Lower leg skin (tissue), 4 donors: ENCODE data around the gene EMP3. TPM values are rescaled to one million over a fixed set of nuclear protein-coding genes. Genes with fewer than 3 reads are reported as not detected.
"Not testable (repeated sequence)": the region's sequence is repeated elsewhere in the genome, so short reads cannot be mapped to it uniquely, and the experiment has no call there.

Source experiments
- DNase-seq, 2 donors: peaks; one replicate each; pipeline ENCODE4 v3.0.0-alpha.2; 2019; ENCODE audit warnings: low spot score in 2 of 2
- H3K4me3 ChIP-seq: fragments of 200-600 bp; sonication (generic); 2 replicates; pipeline ENCODE4 v1.5.1; 2017; ENCODE audit warnings: mild to moderate bottlenecking, low read depth; ENCODE audit not compliant: poor library complexity, severe bottlenecking
- CTCF ChIP-seq, 3 donors: fragments of 450-650 bp; IDR thresholded peaks; one replicate each; pipeline ENCODE4 v1.5.1; 2016; ENCODE audit warnings: antibody characterized with exemption in 3 of 3, mild to moderate bottlenecking in 3 of 3, moderate library complexity in 2 of 3
- POLR2A ChIP-seq, 2 donors: fragments of 450-650 bp; IDR thresholded peaks; one replicate each; pipeline ENCODE4 v1.6.1; 2016 to 2017; ENCODE audit warnings: antibody characterized with exemption in 2 of 2, mild to moderate bottlenecking in 1 of 2, moderate library complexity in 1 of 2
- WGBS, 2 donors: methylation state at CpG; one replicate each; pipeline ENCODE4 v1.1.5; 2018; 5-methylcytosine and 5-hydroxymethylcytosine counted together
- intact Hi-C: fragments of 100-400 bp; cut with DNase I; formaldehyde crosslinking; loops from one replicate; pipeline ENCODE4 v1.15.0; 2023; ENCODE audit warnings: low total_unique reads
- total RNA-seq, 4 donors: library from RNA; depleted of rRNA; stranded (reverse); fragments of >200 nt; gene quantifications; one replicate each; pipeline ENCODE4 v1.1.0, GENCODE V29; 2016

EMP3 gene
- total RNA-seq, 4 donors from 2014 or later: 11.5 to 29.3 (median 14.7) TPM

- 84 to 94% methylated on average over 1 of the region's 1 CpG for WGBS, 2 donors
- intact Hi-C loops: no loop called here
Observed at GRCh38 chr19:48301886-48302599, 23.3 kb upstream of the EMP3 start.

GRCh38 chr19:48302600-48302959, 22.8 kb upstream of the EMP3 start:
- no peak overlapping the region for H3K4me3 ChIP-seq
- intact Hi-C loops: no loop called here
- no peak for DNase-seq
- no peak for TF ChIP-seq CTCF (IDR thresholded peaks at IDR 0.05)
- no peak for TF ChIP-seq POLR2A (IDR thresholded peaks at IDR 0.05)
- 86 to 91% methylated on average over 12 of the region's 12 CpGs for WGBS, 2 donors

More at GRCh38 chr19:48301886-48302599, 23.3 kb upstream of the EMP3 start:
- DNase-seq: no peak
- H3K4me3 ChIP-seq: no peak overlapping the region
- no peak for TF ChIP-seq CTCF (IDR thresholded peaks at IDR 0.05)
- TF ChIP-seq POLR2A (IDR thresholded peaks at IDR 0.05): no peak

GRCh38 chr19:48303367-48303766, 22.0 kb upstream of the EMP3 start:
- 83 to 92% methylated on average over 13 of the region's 13 CpGs for WGBS, 2 donors
- no peak overlapping the region for H3K4me3 ChIP-seq
- TF ChIP-seq POLR2A (IDR thresholded peaks at IDR 0.05) (no peak), CTCF (IDR thresholded peaks at IDR 0.05) (no peak)
- intact Hi-C loops: no loop called here
- no peak for DNase-seq

GRCh38 chr19:48303866-48304265, 21.5 kb upstream of the EMP3 start:
- intact Hi-C loops: no loop called here
- H3K4me3 ChIP-seq: no peak overlapping the region
- DNase-seq: no peak
- WGBS, 2 donors: 86 to 89% methylated on average over 19 of the region's 19 CpGs
- TF ChIP-seq POLR2A (IDR thresholded peaks at IDR 0.05) (no peak), CTCF (IDR thresholded peaks at IDR 0.05) (no peak)

- 24 to 28% methylated on average over 16 to 22 of the region's 22 CpGs for WGBS, 2 donors
- no peak for DNase-seq
- no peak overlapping the region for H3K4me3 ChIP-seq
- intact Hi-C loops: no loop called here
- TF ChIP-seq POLR2A (IDR thresholded peaks at IDR 0.05) (no peak), CTCF (IDR thresholded peaks at IDR 0.05) (no peak)
Observed at GRCh38 chr19:48308631-48309586, 16.4 kb upstream of the EMP3 start.

GRCh38 chr19:48309731-48310130, 15.6 kb upstream of the EMP3 start:
- H3K4me3 ChIP-seq, DNase-seq, intact Hi-C loops: not testable (repeated sequence)
- WGBS, 2 donors: 57 to 62% methylated on average over 5 of the region's 5 CpGs
